H1 (cell line): ENCODE data around the gene LDLRAD3. TPM values are rescaled to one million over a fixed set of nuclear protein-coding genes. Genes with fewer than 3 reads are reported as not detected.

ENCODE experiments used
- CTCF ChIA-PET: fragments of 300-600 bp; sonication (Branson Sonifier 250); formaldehyde crosslinking; loops from one replicate; lab custom pipeline; 2021; ENCODE audit not compliant: partially characterized antibody; lab: Charles Lee
- POLR2A ChIA-PET: fragments of 300-600 bp; sonication (Branson Sonifier 250); formaldehyde crosslinking; loops from one replicate; lab custom pipeline; 2021; ENCODE audit warnings: inconsistent platforms; ENCODE audit not compliant: partially characterized antibody; lab: Charles Lee
- DNase-seq, 2 experiments: peaks; one replicate each; pipeline versions ENCODE4 v3.0.0 to v3.0.0-alpha.2; 2010 to 2022; ENCODE audit warnings: low spot score in 2 of 2, low read depth in 1 of 2, mixed read lengths in 1 of 2
- FAIRE-seq: peaks from 2 replicates; lab custom pipeline; 2011; peaks lifted over from hg19 to GRCh38; lab: Jason Lieb, UNC
- H2AFZ ChIP-seq: 2 replicates; pipeline ENCODE4 v1.8.1; 2012; ENCODE audit warnings: low read length, inconsistent platforms
- H2AK5ac ChIP-seq: 2 replicates; pipeline ENCODE4 v1.6.1; 2013; ENCODE audit warnings: low read depth, low read length
- H2BK120ac ChIP-seq: replicated peaks from 2 replicates; pipeline ENCODE3; 2013; ENCODE audit warnings: low read depth, low read length, inconsistent platforms
- H2BK12ac ChIP-seq: 2 replicates; pipeline ENCODE4 v1.6.1; 2013; ENCODE audit warnings: low read depth, low read length
- H2BK15ac ChIP-seq: 2 replicates; pipeline ENCODE4 v1.6.1; 2013; ENCODE audit warnings: low read length
- H2BK20ac ChIP-seq: 2 replicates; pipeline ENCODE4 v1.6.1; 2013; ENCODE audit warnings: low read length
- H2BK5ac ChIP-seq: 2 replicates; pipeline ENCODE4 v1.6.1; 2013; ENCODE audit warnings: low read depth, low read length
- H3K14ac ChIP-seq: 2 replicates; pipeline ENCODE4 v1.6.1; 2013; ENCODE audit warnings: inconsistent platforms; ENCODE audit not compliant: insufficient read length
- H3K18ac ChIP-seq: 2 replicates; pipeline ENCODE4 v1.6.1; 2013; ENCODE audit warnings: low read length; ENCODE audit errors: extremely low read depth
- H3K23ac ChIP-seq: 2 replicates; pipeline ENCODE4 v1.6.1; 2013; ENCODE audit warnings: inconsistent platforms; ENCODE audit not compliant: insufficient read length
- H3K23me2 ChIP-seq: 2 replicates; pipeline ENCODE4 v1.6.1; 2013; ENCODE audit warnings: low read depth, low read length
- H3K27ac ChIP-seq: 2 replicates; pipeline ENCODE4 v1.6.1; 2011; ENCODE audit warnings: low read depth, low read length, inconsistent platforms
- H3K27me3 ChIP-seq, 4 experiments: replicated peaks in 1 of 4; 1 replicate in 1 of 4; 2 replicates in 3 of 4; pipeline versions ENCODE4 v1.6.1 to v1.8.1; 2011 to 2013; ENCODE audit warnings: low read length in 3 of 4, mild to moderate bottlenecking in 3 of 4, inconsistent platforms in 2 of 4, mixed read lengths in 2 of 4, moderate library complexity in 1 of 4; ENCODE audit not compliant: control insufficient read depth in 3 of 4, insufficient read depth in 3 of 4; ENCODE audit errors: extremely low read depth in 1 of 4
- H3K36me3 ChIP-seq, 4 experiments: 2 replicates each; pipeline versions ENCODE4 v1.6.1 to v1.8.1; 2011 to 2013; ENCODE audit warnings: mild to moderate bottlenecking in 4 of 4, low read length in 3 of 4, moderate library complexity in 2 of 4, control low read depth in 1 of 4, inconsistent platforms in 1 of 4; ENCODE audit not compliant: insufficient read depth in 4 of 4, control insufficient read depth in 2 of 4
- H3K4ac ChIP-seq: replicated peaks from 2 replicates; pipeline ENCODE3; 2013; ENCODE audit warnings: low read length, low read depth, mixed read lengths, inconsistent platforms; ENCODE audit not compliant: insufficient read length
- H3K4me1 ChIP-seq, 4 experiments: replicated peaks in 1 of 4; 1 replicate in 1 of 4; 2 replicates in 3 of 4; pipeline versions ENCODE4 v1.6.1 to v1.8.1; 2011 to 2013; ENCODE audit warnings: low read length in 3 of 4, inconsistent platforms in 2 of 4, mixed read lengths in 1 of 4; ENCODE audit not compliant: insufficient read depth in 4 of 4, control insufficient read depth in 3 of 4
- H3K4me2 ChIP-seq, 2 experiments: 2 replicates each; pipeline versions ENCODE4 v1.6.1 to v1.8.1; 2011 to 2013; ENCODE audit warnings: low read depth in 2 of 2, low read length in 2 of 2, control low read depth in 1 of 2, inconsistent platforms in 1 of 2, mild to moderate bottlenecking in 1 of 2; ENCODE audit not compliant: insufficient read depth in 1 of 2
- H3K4me3 ChIP-seq, 4 experiments: fragments of 200-600, 300-600 bp in 1 of 4; sonication (generic), shearing (Covaris generic), sonication (Bioruptor Twin) in 1 of 4; 2 replicates each; pipeline versions ENCODE4 v1.5.1 to v1.8.1; 2011 to 2016; ENCODE audit warnings: low read length in 4 of 4, low read depth in 3 of 4, control low read depth in 2 of 4, inconsistent platforms in 2 of 4, mild to moderate bottlenecking in 2 of 4, mixed read lengths in 1 of 4, moderate library complexity in 1 of 4; ENCODE audit not compliant: insufficient read depth in 2 of 4; ENCODE audit errors: extremely low read depth in 1 of 4
- H3K56ac ChIP-seq: replicated peaks from 2 replicates; pipeline ENCODE3; 2013; ENCODE audit warnings: low read depth, mild to moderate bottlenecking, mixed read lengths, low read length, inconsistent platforms; ENCODE audit not compliant: insufficient read length
- H3K79me1 ChIP-seq: 2 replicates; pipeline ENCODE4 v1.6.1; 2013; ENCODE audit warnings: low read depth, low read length, control low read depth
- H3K79me2 ChIP-seq, 2 experiments: 2 replicates each; pipeline versions ENCODE4 v1.6.1 to v1.8.1; 2012 to 2013; ENCODE audit warnings: low read length in 2 of 2, mild to moderate bottlenecking in 2 of 2, inconsistent platforms in 1 of 2; ENCODE audit not compliant: insufficient read depth in 2 of 2, control insufficient read depth in 1 of 2
- H3K9ac ChIP-seq, 4 experiments: replicated peaks in 1 of 4; 1 replicate in 1 of 4; 2 replicates in 3 of 4; pipeline versions ENCODE4 v1.6.1 to v1.8.1; 2011 to 2013; ENCODE audit warnings: low read depth in 3 of 4, low read length in 3 of 4, control low read depth in 2 of 4, mild to moderate bottlenecking in 2 of 4, moderate library complexity in 2 of 4, inconsistent platforms in 1 of 4; ENCODE audit errors: extremely low read depth in 1 of 4
- H3K9me3 ChIP-seq, 2 experiments: 2 replicates each; pipeline versions ENCODE4 v1.6.1 to v1.8.1; 2012 to 2013; ENCODE audit warnings: mild to moderate bottlenecking in 2 of 2, moderate library complexity in 2 of 2, control low read depth in 1 of 2, inconsistent platforms in 1 of 2, low read depth in 1 of 2, low read length in 1 of 2, mixed read lengths in 1 of 2; ENCODE audit not compliant: insufficient read depth in 2 of 2
- H4K20me1 ChIP-seq, 2 experiments: replicated peaks in 1 of 2; 2 replicates each; pipeline versions ENCODE3 to v1.8.1; 2011 to 2013; ENCODE audit warnings: inconsistent platforms in 2 of 2, low read length in 2 of 2, mild to moderate bottlenecking in 1 of 2; ENCODE audit not compliant: insufficient read depth in 2 of 2, control insufficient read depth in 1 of 2
- H4K5ac ChIP-seq: 2 replicates; pipeline ENCODE4 v1.6.1; 2013; ENCODE audit warnings: low read length, low read depth, mixed read lengths, inconsistent platforms; ENCODE audit not compliant: insufficient read length
- H4K8ac ChIP-seq: 2 replicates; pipeline ENCODE4 v1.8.0; 2013; ENCODE audit warnings: mild to moderate bottlenecking, moderate library complexity, low read length, inconsistent platforms; ENCODE audit not compliant: insufficient read depth; ENCODE audit errors: extremely low read depth
- H4K91ac ChIP-seq: replicated peaks from 2 replicates; pipeline ENCODE3; 2013; ENCODE audit warnings: low read length, mixed read lengths, inconsistent platforms; ENCODE audit not compliant: insufficient read length
- GTF2F1 ChIP-seq: IDR thresholded peaks from 2 replicates; pipeline ENCODE4 v1.6.1; 2012; ENCODE audit warnings: low read depth, low read length, improper control_type of control experiment, borderline replicate concordance
- RNF2 ChIP-seq: fragments of 200-900, 300-1000 bp; sonication (generic); IDR thresholded peaks from 2 replicates; pipeline ENCODE4 v1.7.1; 2016; ENCODE audit warnings: borderline replicate concordance, low read depth, mild to moderate bottlenecking, antibody characterized with exemption, low read length; ENCODE audit not compliant: poor library complexity, severe bottlenecking; ENCODE audit errors: missing control alignments
- RXRA ChIP-seq: IDR thresholded peaks from 2 replicates; pipeline ENCODE4 v1.6.1; 2011; ENCODE audit warnings: low read depth, mild to moderate bottlenecking, low read length, moderate library complexity; ENCODE audit not compliant: insufficient read depth
- SP1 ChIP-seq: IDR thresholded peaks from 2 replicates; pipeline ENCODE4 v1.6.1; 2011; ENCODE audit warnings: low read depth, low read length
- TCF12 ChIP-seq: IDR thresholded peaks from 2 replicates; pipeline ENCODE4 v1.6.1; 2011; ENCODE audit warnings: low read depth, mild to moderate bottlenecking, low read length
- YY1 ChIP-seq: IDR thresholded peaks from 2 replicates; pipeline ENCODE4 v1.6.1; 2011; ENCODE audit warnings: low read depth, mild to moderate bottlenecking, low read length
- WGBS, 2 experiments: shearing (Covaris generic) in 1 of 2; methylation state at CpG; one replicate each; pipeline versions ENCODE4 v1.1.6 to v1.1.7; 2013 to 2015; ENCODE audit warnings: low lambda C conversion rate in 2 of 2, mixed read lengths in 2 of 2, inconsistent platforms in 1 of 2, low coverage in 1 of 2, missing lambda C conversion rate in 1 of 2; ENCODE audit not compliant: insufficient replicate concordance in 2 of 2, insufficient coverage in 1 of 2, insufficient read length in 1 of 2; ENCODE audit errors: extremely low coverage in 1 of 2, missing lambda C conversion rate in 1 of 2; 5-methylcytosine and 5-hydroxymethylcytosine counted together
- polyA plus RNA-seq, 7 experiments: library from polyadenylated mRNA; depleted of rRNA in 3 of 7; stranded (reverse) in 5 of 7; unstranded in 2 of 7; fragments of >200 nt in 5 of 7; fragments of 200-250 nt in 2 of 7; gene quantifications; 1 replicate in 5 of 7; 2 replicates in 1 of 7; 4 replicates in 1 of 7; pipeline versions ENCODE4 v1.2.1 to v1.2.3, GENCODE V29; 2011 to 2013; ENCODE audit warnings: missing spikeins in 2 of 7, mixed read lengths in 2 of 7
- total RNA-seq: library from RNA; stranded (reverse); fragmentation: NEBNext Ultra II Directional; extraction: Animal tissue kit (Norgen Biotek cat#: 25700); gene quantifications from 2 replicates; pipeline ENCODE4 v1.2.1, GENCODE V29; 2021

LDLRAD3 gene
- total and polyA plus RNA-seq, 2 of the 8 experiments (the other 6 are each of a cell fraction or from before 2014, with no cell fraction given): 18.6 to 22.8 TPM

DNA sequence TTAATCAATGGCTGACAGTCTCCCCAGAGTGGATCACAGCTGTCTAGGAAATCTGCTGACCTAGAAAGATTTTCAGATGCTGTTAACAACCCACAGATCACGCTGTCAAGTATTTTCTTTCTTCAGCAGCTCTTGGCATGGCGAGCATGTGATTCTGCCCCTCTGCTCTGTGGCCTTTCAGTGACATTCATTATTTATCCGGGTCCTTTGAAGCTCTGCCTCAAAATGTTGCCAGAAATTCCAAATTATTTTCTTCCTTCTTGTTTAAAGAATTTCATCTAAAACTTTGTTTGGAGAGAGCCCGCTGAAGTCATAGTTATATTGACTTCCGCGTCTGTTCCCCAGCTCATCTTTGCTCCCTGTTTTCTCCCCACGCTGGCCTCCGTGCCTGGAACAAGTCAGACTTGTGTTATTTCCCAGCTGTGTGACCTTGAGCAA, 211.3 kb downstream of the LDLRAD3 start:
- Histone ChIP-seq H3K9me3 (no peaks in the 10 kb centered on the region), H3K27me3 (no peaks in the 10 kb centered on the region), H2BK15ac (no peak overlapping the region), H3K27ac (no peak overlapping the region), H3K4me3 (no peak overlapping the region), H3K23me2 (no peaks in the 10 kb centered on the region), H2BK12ac (no peak overlapping the region), H3K4me2 (no peak overlapping the region), H3K79me2 (no peaks in the 10 kb centered on the region), H4K20me1 (no peaks in the 10 kb centered on the region), H2BK5ac (no peak overlapping the region), H2BK20ac (no peak overlapping the region), H3K36me3 (no peaks in the 10 kb centered on the region), H4K8ac (no peak overlapping the region), H3K9ac (no peak overlapping the region), H4K5ac (no peak overlapping the region), H3K4ac (no peak overlapping the region), H4K91ac (no peak overlapping the region), H3K23ac (no peak overlapping the region), H3K56ac (no peak overlapping the region), H3K79me1 (no peaks in the 10 kb centered on the region), H2BK120ac (no peak overlapping the region), H2AFZ (no peak overlapping the region), H3K14ac (no peak overlapping the region), H3K4me1 (peaks cover 0 to 13% (median 3%) of the 10 kb centered on the region in 4 experiments; a peak in 3 of 7 replicates), H3K18ac (no peak overlapping the region), H2AK5ac (no peak overlapping the region)
- 91% methylated on average over 8 of the region's 8 CpGs; no CpG with 5 or more reads in 1 of the 2 experiments for WGBS, 2 experiments
- ChIA-PET POLR2A (interaction anchor here (0.8 kb wide), 1 partner anchor 57 kb away, joined by 3 read pairs; no protein-coding TSS in a partner anchor), CTCF (interaction anchor here (0.6 to 7.9 kb wide), 18 partner anchors 9 to 539 kb away, joined by 3 to 34 read pairs (median 4); no protein-coding TSS in a partner anchor)
- TF ChIP-seq RNF2 (no peak), YY1 (no peak), TCF12 (no peak), GTF2F1 (no peak), SP1 (no peak), RXRA (no peak)
- DNase-seq (no peak), FAIRE-seq (no peak)
